CD4-positive, CD25-positive, alpha-beta regulatory T cell (primary cell): ENCODE measurements around the gene CYP4V2. TPM values are rescaled to one million over a fixed set of nuclear protein-coding genes. Genes with fewer than 3 reads are reported as not detected.
"Not testable (repeated sequence)": the region's sequence is repeated elsewhere in the genome, so short reads cannot be mapped to it uniquely, and the experiment has no call there.

Source experiments
- ATAC-seq, 2 donors: fragments of 150-1000 bp; cut with Tn5 transposase; one replicate each; pipeline ENCODE4 v1.10.0; 2021; ENCODE audit warnings: low read depth in 2 of 2, moderate number of reproducible peaks in 2 of 2, moderate library complexity in 1 of 2
- DNase-seq, 3 donors: peaks; one replicate each; pipeline versions ENCODE4 v3.0.0 to v3.0.0-alpha.2; 2012 to 2022; ENCODE audit warnings: mixed read lengths in 1 of 3
- H3K27ac ChIP-seq: one replicate; pipeline ENCODE4 v1.7.0; 2013; ENCODE audit warnings: mild to moderate bottlenecking, low read length; ENCODE audit not compliant: insufficient read depth, poor library complexity, severe bottlenecking
- H3K27me3 ChIP-seq: one replicate; pipeline ENCODE4 v1.7.0; 2013; ENCODE audit warnings: low read length; ENCODE audit not compliant: control insufficient read depth, insufficient read depth
- H3K36me3 ChIP-seq: one replicate; pipeline ENCODE4 v1.7.0; 2013; ENCODE audit warnings: mild to moderate bottlenecking, low read length, moderate library complexity; ENCODE audit not compliant: control insufficient read depth, insufficient read depth
- H3K4me1 ChIP-seq: 2 replicates; pipeline ENCODE4 v1.7.0; 2013; ENCODE audit warnings: mild to moderate bottlenecking, low read length; ENCODE audit not compliant: insufficient read depth, control insufficient read depth, poor library complexity, severe bottlenecking
- H3K4me3 ChIP-seq: one replicate; pipeline ENCODE4 v1.7.0; 2013; ENCODE audit warnings: low read depth, mild to moderate bottlenecking, low read length, moderate library complexity
- H3K9me3 ChIP-seq, 2 experiments: 1 replicate in 1 of 2; 2 replicates in 1 of 2; pipeline ENCODE4 v1.7.0; 2013; ENCODE audit warnings: low read length in 2 of 2, mild to moderate bottlenecking in 1 of 2, moderate library complexity in 1 of 2; ENCODE audit not compliant: control insufficient read depth in 2 of 2
- H3K27ac Mint-ChIP-seq, 3 donors: one replicate each; pipeline ENCODE4 v1.8.0; 2020 to 2022; ENCODE audit warnings: mild to moderate bottlenecking in 3 of 3, mixed read lengths in 3 of 3, moderate library complexity in 2 of 3
- H3K27me3 Mint-ChIP-seq: one replicate; pipeline ENCODE4 v1.8.0; 2022; ENCODE audit warnings: mild to moderate bottlenecking, mixed read lengths
- H3K36me3 Mint-ChIP-seq: one replicate; pipeline ENCODE4 v1.8.0; 2020; ENCODE audit warnings: mixed read lengths
- H3K4me1 Mint-ChIP-seq, 4 donors: one replicate each; pipeline ENCODE4 v1.8.0; 2020 to 2022; ENCODE audit warnings: mixed read lengths in 4 of 4, mild to moderate bottlenecking in 1 of 4
- H3K4me3 Mint-ChIP-seq, 4 donors: one replicate each; pipeline ENCODE4 v1.8.0; 2020 to 2022; ENCODE audit warnings: mild to moderate bottlenecking in 4 of 4, mixed read lengths in 4 of 4, moderate library complexity in 3 of 4
- H3K9me3 Mint-ChIP-seq, 7 donors: one replicate each; pipeline ENCODE4 v1.8.0; 2020 to 2022; ENCODE audit warnings: mixed read lengths in 7 of 7, mild to moderate bottlenecking in 3 of 7, moderate library complexity in 2 of 7
- polyA plus RNA-seq, 4 donors: library from polyadenylated mRNA; unstranded; fragments of 300-500 nt; fragmentation: Illumina TruSeq; gene quantifications; one replicate each; pipeline ENCODE4 v1.2.3, GENCODE V29; 2021
- total RNA-seq: library from RNA; stranded (reverse); gene quantifications from one replicate; pipeline ENCODE4 v1.2.3, GENCODE V29; 2022

Gene CYP4V2
- total and polyA plus RNA-seq, 5 donors from 2014 or later = 26.1 to 30.9 (median 27.8) TPM

- H3K27me3 ChIP-seq = no peaks in the 10 kb centered on the region
- DNase-seq = no peak
- H3K4me1 ChIP-seq = no peaks in the 10 kb centered on the region
- Mint-ChIP-seq H3K4me3 (no peak overlapping the region), H3K27me3 (no peaks in the 10 kb centered on the region), H3K27ac (no peak overlapping the region), H3K4me1 (no peaks in the 10 kb centered on the region), H3K36me3 (no peaks in the 10 kb centered on the region), H3K9me3 (peaks cover 0 to 1% (median 0%) of the 10 kb centered on the region in 7 donors)
- no peaks in the 10 kb centered on the region for H3K9me3 ChIP-seq
- H3K27ac ChIP-seq = no peak overlapping the region
- H3K4me3 ChIP-seq = no peak overlapping the region
- no peak for ATAC-seq
- no peaks in the 10 kb centered on the region for H3K36me3 ChIP-seq
These were observed 44.8 kb downstream of the CYP4V2 start for GRCh38 chr4:186236126-186236525.

- Histone ChIP-seq H3K4me1 (no peaks in the 10 kb centered on the region), H3K27ac (no peak overlapping the region), H3K36me3 (no peaks in the 10 kb centered on the region), H3K4me3 (no peak overlapping the region), H3K9me3 (no peaks in the 10 kb centered on the region), H3K27me3 (no peaks in the 10 kb centered on the region)
- H3K4me1 Mint-ChIP-seq = no peaks in the 10 kb centered on the region
- H3K27ac Mint-ChIP-seq = no peak overlapping the region
- peaks cover 0 to 1% (median 0%) of the 10 kb centered on the region in 7 donors for H3K9me3 Mint-ChIP-seq
- no peaks in the 10 kb centered on the region for H3K27me3 Mint-ChIP-seq
- H3K4me3 Mint-ChIP-seq = no peak overlapping the region
- ATAC-seq (no peak), DNase-seq (no peak)
- peaks cover 5% of the 10 kb centered on the region for H3K36me3 Mint-ChIP-seq
These were observed 49.1 kb downstream of the CYP4V2 start for GRCh38 chr4:186240452-186240847.

GRCh38 chr4:186240848-186241491 is 49.6 kb downstream of the CYP4V2 start:
- Mint-ChIP-seq H3K4me3 (no peak overlapping the region), H3K36me3 (peaks cover 10% of the 10 kb centered on the region), H3K4me1 (no peaks in the 10 kb centered on the region), H3K9me3 (peaks cover 0 to 3% (median 1%) of the 10 kb centered on the region in 7 donors), H3K27me3 (no peaks in the 10 kb centered on the region), H3K27ac (no peak overlapping the region)
- H3K9me3 ChIP-seq = no peaks in the 10 kb centered on the region
- H3K36me3 ChIP-seq = no peaks in the 10 kb centered on the region
- no peaks in the 10 kb centered on the region for H3K27me3 ChIP-seq
- no peak overlapping the region for H3K4me3 ChIP-seq
- H3K4me1 ChIP-seq = no peaks in the 10 kb centered on the region
- DNase-seq (no peak), ATAC-seq (no peak)
- no peak overlapping the region for H3K27ac ChIP-seq

- no peak overlapping the region for H3K4me3 ChIP-seq
- no peak overlapping the region for H3K4me3 Mint-ChIP-seq
- no peak for ATAC-seq
These were observed 50.2 kb downstream of the CYP4V2 start for GRCh38 chr4:186241616-186242015.

GRCh38 chr4:186242031-186242430 is 50.7 kb downstream of the CYP4V2 start:
- not testable (repeated sequence) for H3K4me3 Mint-ChIP-seq, DNase-seq, H3K27ac Mint-ChIP-seq, H3K4me3 ChIP-seq, H3K4me1 ChIP-seq, H3K9me3 ChIP-seq, ATAC-seq, H3K27ac ChIP-seq, H3K27me3 Mint-ChIP-seq, H3K4me1 Mint-ChIP-seq, H3K27me3 ChIP-seq, H3K36me3 ChIP-seq, H3K9me3 Mint-ChIP-seq
- H3K36me3 Mint-ChIP-seq = peaks cover 12% of the 10 kb centered on the region

More at GRCh38 chr4:186241616-186242015, 50.2 kb downstream of the CYP4V2 start:
- Histone ChIP-seq H3K36me3 (no peaks in the 10 kb centered on the region), H3K27ac (no peak overlapping the region), H3K27me3 (no peaks in the 10 kb centered on the region), H3K4me1 (no peaks in the 10 kb centered on the region), H3K9me3 (no peaks in the 10 kb centered on the region)
- no peak overlapping the region for H3K27ac Mint-ChIP-seq
- H3K9me3 Mint-ChIP-seq = peaks cover 0 to 6% (median 1%) of the 10 kb centered on the region in 7 donors
- peaks cover 12% of the 10 kb centered on the region for H3K36me3 Mint-ChIP-seq
- no peaks in the 10 kb centered on the region for H3K27me3 Mint-ChIP-seq
- no peak for DNase-seq
- H3K4me1 Mint-ChIP-seq = no peaks in the 10 kb centered on the region

- Histone ChIP-seq H3K27me3 (no peaks in the 10 kb centered on the region), H3K4me3 (no peak overlapping the region), H3K36me3 (no peaks in the 10 kb centered on the region), H3K4me1 (no peaks in the 10 kb centered on the region), H3K27ac (no peak overlapping the region), H3K9me3 (no peaks in the 10 kb centered on the region)
- Mint-ChIP-seq H3K4me1 (no peaks in the 10 kb centered on the region), H3K36me3 (peaks cover 12% of the 10 kb centered on the region), H3K27me3 (no peaks in the 10 kb centered on the region), H3K4me3 (no peak overlapping the region), H3K9me3 (peaks cover 0 to 6% (median 2%) of the 10 kb centered on the region in 7 donors), H3K27ac (no peak overlapping the region)
- DNase-seq (no peak), ATAC-seq (no peak)
These were observed 52.0 kb downstream of the CYP4V2 start for GRCh38 chr4:186243331-186243730.

GRCh38 chr4:186244835-186245234 is 53.5 kb downstream of the CYP4V2 start:
- Mint-ChIP-seq H3K27ac (no peak overlapping the region), H3K9me3 (peaks cover 0 to 6% (median 2%) of the 10 kb centered on the region in 7 donors), H3K36me3 (peaks cover 12% of the 10 kb centered on the region), H3K4me1 (no peaks in the 10 kb centered on the region), H3K27me3 (no peaks in the 10 kb centered on the region), H3K4me3 (no peak overlapping the region)
- Histone ChIP-seq H3K36me3 (no peaks in the 10 kb centered on the region), H3K27me3 (no peaks in the 10 kb centered on the region), H3K4me1 (no peaks in the 10 kb centered on the region), H3K4me3 (no peak overlapping the region), H3K27ac (no peak overlapping the region), H3K9me3 (no peaks in the 10 kb centered on the region)
- no peak for DNase-seq
- ATAC-seq = no peak

- H3K36me3 Mint-ChIP-seq = peaks cover 18% of the 10 kb centered on the region
- H3K27me3 Mint-ChIP-seq, H3K9me3 Mint-ChIP-seq, H3K9me3 ChIP-seq, H3K4me1 Mint-ChIP-seq, H3K4me1 ChIP-seq, H3K27ac ChIP-seq, ATAC-seq, DNase-seq, H3K4me3 Mint-ChIP-seq, H3K4me3 ChIP-seq, H3K27me3 ChIP-seq, H3K36me3 ChIP-seq, H3K27ac Mint-ChIP-seq: not testable (repeated sequence)
These were observed 55.8 kb downstream of the CYP4V2 start for GRCh38 chr4:186247062-186247752.
